DOHH2 (cell line): ENCODE results near the gene TMEM253.

Experiments
- EZH2phosphoT487 ChIP-seq: fragments of 200-600 bp; sonication (generic); IDR thresholded peaks from 2 replicates; pipeline ENCODE4 v1.6.1; 2017; ENCODE audit warnings: borderline replicate concordance, mild to moderate bottlenecking, antibody characterized with exemption, low read length, moderate library complexity, mixed read lengths
- TF ChIP-seq, protein P1 (sequence below): fragments of 200-600 bp; sonication (generic); IDR thresholded peaks from one replicate; pipeline ENCODE4 v1.5.1; 2014; ENCODE audit warnings: antibody characterized with exemption, mild to moderate bottlenecking, low read depth, low read length; ENCODE audit not compliant: poor library complexity, severe bottlenecking

DNA sequence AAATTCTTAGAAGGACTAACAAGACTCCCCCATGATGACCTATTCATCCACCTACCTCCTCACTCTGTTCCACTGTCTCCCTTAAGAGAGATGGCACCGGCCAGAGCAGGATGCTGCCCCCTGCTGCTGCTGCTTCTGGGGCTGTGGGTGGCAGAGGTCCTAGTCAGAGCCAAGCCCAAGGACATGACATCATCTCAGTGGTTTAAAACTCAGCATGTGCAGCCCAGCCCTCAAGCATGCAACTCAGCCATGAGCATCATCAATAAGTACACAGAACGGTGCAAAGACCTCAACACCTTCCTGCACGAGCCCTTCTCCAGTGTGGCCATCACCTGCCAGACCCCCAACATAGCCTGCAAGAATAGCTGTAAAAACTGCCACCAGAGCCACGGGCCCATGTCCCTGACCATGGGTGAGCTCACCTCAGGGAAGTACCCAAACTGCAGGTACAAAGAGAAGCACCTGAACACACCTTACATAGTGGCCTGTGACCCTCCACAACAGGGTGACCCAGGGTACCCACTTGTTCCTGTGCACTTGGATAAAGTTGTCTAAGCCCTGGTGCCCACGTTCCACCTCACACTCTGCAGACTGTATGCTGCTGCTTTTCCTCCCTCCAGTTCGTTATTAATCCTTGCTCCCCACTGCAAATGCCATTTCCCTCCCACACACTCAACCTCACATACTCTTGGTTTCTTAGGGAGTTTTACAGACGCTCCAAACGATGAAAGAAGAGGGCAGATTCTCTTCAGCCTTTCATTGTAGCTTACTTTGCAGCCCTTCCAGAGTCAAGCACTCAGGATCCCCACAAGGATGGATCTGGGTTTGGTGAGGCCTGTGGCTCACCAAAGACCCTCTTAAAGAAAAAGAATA is 42.8 kb upstream of the TMEM253 start, which contains the start of gene RNASE8:
- TF ChIP-seq, protein P1, sequence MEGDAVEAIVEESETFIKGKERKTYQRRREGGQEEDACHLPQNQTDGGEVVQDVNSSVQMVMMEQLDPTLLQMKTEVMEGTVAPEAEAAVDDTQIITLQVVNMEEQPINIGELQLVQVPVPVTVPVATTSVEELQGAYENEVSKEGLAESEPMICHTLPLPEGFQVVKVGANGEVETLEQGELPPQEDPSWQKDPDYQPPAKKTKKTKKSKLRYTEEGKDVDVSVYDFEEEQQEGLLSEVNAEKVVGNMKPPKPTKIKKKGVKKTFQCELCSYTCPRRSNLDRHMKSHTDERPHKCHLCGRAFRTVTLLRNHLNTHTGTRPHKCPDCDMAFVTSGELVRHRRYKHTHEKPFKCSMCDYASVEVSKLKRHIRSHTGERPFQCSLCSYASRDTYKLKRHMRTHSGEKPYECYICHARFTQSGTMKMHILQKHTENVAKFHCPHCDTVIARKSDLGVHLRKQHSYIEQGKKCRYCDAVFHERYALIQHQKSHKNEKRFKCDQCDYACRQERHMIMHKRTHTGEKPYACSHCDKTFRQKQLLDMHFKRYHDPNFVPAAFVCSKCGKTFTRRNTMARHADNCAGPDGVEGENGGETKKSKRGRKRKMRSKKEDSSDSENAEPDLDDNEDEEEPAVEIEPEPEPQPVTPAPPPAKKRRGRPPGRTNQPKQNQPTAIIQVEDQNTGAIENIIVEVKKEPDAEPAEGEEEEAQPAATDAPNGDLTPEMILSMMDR: peak; percentile 35
- no peak for TF ChIP-seq EZH2phosphoT487
